Endothelial cell of umbilical vein (primary cell): ENCODE data around the gene IQSEC3.

Experiments
- EZH2 ChIP-seq: IDR thresholded peaks from 2 replicates; pipeline ENCODE4 v1.6.1; 2012; ENCODE audit warnings: borderline replicate concordance, low read depth, mild to moderate bottlenecking, moderate library complexity, low read length, inconsistent platforms; ENCODE audit not compliant: severe bottlenecking
- MAX ChIP-seq: IDR thresholded peaks from 2 replicates; pipeline ENCODE4 v1.6.1; 2011; ENCODE audit not compliant: insufficient read depth, insufficient read length
- POLR2A ChIP-seq: IDR thresholded peaks from 2 replicates; pipeline ENCODE4 v1.6.1; 2012; ENCODE audit warnings: low read depth, mild to moderate bottlenecking, control low read depth, low read length
- TF ChIP-seq, protein P1 (sequence below), 2 donors: IDR thresholded peaks; 1 replicate in 1 of 2; 2 replicates in 1 of 2; pipeline ENCODE4 v1.5.1; 2011; ENCODE audit warnings: low read length in 2 of 2, mild to moderate bottlenecking in 2 of 2, moderate library complexity in 2 of 2, control low read depth in 1 of 2, inconsistent platforms in 1 of 2, low read depth in 1 of 2; ENCODE audit not compliant: insufficient read depth in 1 of 2; ENCODE audit errors: extremely low read depth in 1 of 2

GRCh38 chr12:221736-222135, 155.2 kb downstream of the IQSEC3 start:
- TF ChIP-seq, protein P1, sequence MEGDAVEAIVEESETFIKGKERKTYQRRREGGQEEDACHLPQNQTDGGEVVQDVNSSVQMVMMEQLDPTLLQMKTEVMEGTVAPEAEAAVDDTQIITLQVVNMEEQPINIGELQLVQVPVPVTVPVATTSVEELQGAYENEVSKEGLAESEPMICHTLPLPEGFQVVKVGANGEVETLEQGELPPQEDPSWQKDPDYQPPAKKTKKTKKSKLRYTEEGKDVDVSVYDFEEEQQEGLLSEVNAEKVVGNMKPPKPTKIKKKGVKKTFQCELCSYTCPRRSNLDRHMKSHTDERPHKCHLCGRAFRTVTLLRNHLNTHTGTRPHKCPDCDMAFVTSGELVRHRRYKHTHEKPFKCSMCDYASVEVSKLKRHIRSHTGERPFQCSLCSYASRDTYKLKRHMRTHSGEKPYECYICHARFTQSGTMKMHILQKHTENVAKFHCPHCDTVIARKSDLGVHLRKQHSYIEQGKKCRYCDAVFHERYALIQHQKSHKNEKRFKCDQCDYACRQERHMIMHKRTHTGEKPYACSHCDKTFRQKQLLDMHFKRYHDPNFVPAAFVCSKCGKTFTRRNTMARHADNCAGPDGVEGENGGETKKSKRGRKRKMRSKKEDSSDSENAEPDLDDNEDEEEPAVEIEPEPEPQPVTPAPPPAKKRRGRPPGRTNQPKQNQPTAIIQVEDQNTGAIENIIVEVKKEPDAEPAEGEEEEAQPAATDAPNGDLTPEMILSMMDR (IDR thresholded peaks at IDR 0.05; ENCODE audit: extremely low read depth in 1 of 2, insufficient read depth in 1 of 2, low read depth in 1 of 2, low read length in 2 of 2), result no peak
- TF ChIP-seq POLR2A, result no peak
- TF ChIP-seq MAX, result no peak
- no peak for TF ChIP-seq EZH2
